Measurements from ENCODE around the gene EVC2. TPM values are rescaled to one million over a fixed set of nuclear protein-coding genes. Genes with fewer than 3 reads are reported as not detected.

The EVC2 gene
- total RNA-seq, 3 donors from 2014 or later: 16.0 to 19.5 (median 17.7) TPM

- DNase-seq (ENCODE audit: low spot score in 2 of 2): no peak
- intact Hi-C loops (cut with DNase I; ENCODE audit: low total_unique reads): no loop called here
- Histone ChIP-seq H3K27ac (no peak overlapping the region), H3K4me1 (no peaks in the 10 kb centered on the region), H3K36me3 (no peaks in the 10 kb centered on the region), H3K27me3 (no peaks in the 10 kb centered on the region), H3K4me3 (no peak overlapping the region), H3K9me3 (peaks cover 0 to 6% of the 10 kb centered on the region in 2 donors)
- TF ChIP-seq POLR2AphosphoS5 (IDR thresholded peaks at IDR 0.05): no peak
- no peak for TF ChIP-seq POLR2A (IDR thresholded peaks at IDR 0.05)
- TF ChIP-seq CTCF (IDR thresholded peaks at IDR 0.05): no peak
These were observed 168.8 kb downstream of the EVC2 start for GRCh38 chr4:5539584-5539983.

DNA sequence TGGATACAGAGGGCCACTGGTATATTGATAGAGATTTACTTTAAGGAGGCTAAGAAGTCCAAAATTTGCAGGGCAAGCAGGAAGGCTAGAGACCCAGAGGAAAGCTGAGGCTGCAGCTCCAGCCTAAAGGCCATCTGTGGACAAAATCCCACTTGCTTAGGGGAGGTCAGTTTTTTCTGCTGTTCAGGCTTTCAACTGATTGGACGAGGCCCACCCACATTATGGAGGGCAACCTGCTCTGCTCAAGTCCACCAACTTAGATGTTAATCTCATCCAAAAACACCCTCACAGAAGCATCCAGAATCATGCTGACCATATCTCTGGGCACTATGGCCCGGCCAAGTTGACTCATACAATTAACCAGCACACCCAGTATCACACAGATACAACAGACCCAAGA lies 176.3 kb downstream of the EVC2 start:
- Histone ChIP-seq H3K4me3 (no peak overlapping the region), H3K27ac (no peak overlapping the region), H3K9me3 (peaks cover 0 to 6% of the 10 kb centered on the region in 2 donors), H3K36me3 (no peaks in the 10 kb centered on the region), H3K4me1 (no peaks in the 10 kb centered on the region), H3K27me3 (no peaks in the 10 kb centered on the region)
- TF ChIP-seq POLR2A (IDR thresholded peaks at IDR 0.05) (no peak), POLR2AphosphoS5 (IDR thresholded peaks at IDR 0.05) (no peak), CTCF (IDR thresholded peaks at IDR 0.05) (no peak)
- no peak for DNase-seq (ENCODE audit: low spot score in 2 of 2)
- intact Hi-C loops (cut with DNase I; ENCODE audit: low total_unique reads): no loop called here

DNA sequence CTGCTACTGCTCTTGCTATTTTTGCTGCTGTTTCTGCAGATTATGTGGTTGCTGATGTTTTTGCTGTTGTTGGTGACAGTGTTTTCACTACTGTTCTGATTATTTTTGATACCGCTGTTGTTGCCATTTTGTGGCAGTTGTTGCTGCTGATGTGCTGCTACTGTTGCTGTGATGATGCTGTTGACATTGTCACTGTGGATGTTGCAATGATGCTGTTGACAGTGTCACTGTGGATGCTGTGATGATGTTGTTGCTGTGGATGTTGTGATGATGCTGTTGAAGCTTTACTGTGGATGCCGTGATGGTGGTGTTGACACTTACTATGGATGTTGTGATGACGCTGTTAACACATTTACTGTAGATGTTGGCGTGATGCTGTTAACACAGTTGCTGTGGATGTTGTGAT lies 180.3 kb downstream of the EVC2 start:
- no peak for DNase-seq (ENCODE audit: low spot score in 2 of 2)
- intact Hi-C loops (cut with DNase I; ENCODE audit: low total_unique reads): no loop called here
- no peaks in the 10 kb centered on the region for H3K27me3 ChIP-seq
- H3K4me1 ChIP-seq: peaks cover 0 to 5% of the 10 kb centered on the region in 2 donors
- H3K27ac ChIP-seq: no peak overlapping the region
- H3K36me3 ChIP-seq: no peaks in the 10 kb centered on the region
- H3K9me3 ChIP-seq: no peaks in the 10 kb centered on the region
- H3K4me3 ChIP-seq: no peak overlapping the region
- TF ChIP-seq CTCF (IDR thresholded peaks at IDR 0.05) (no peak), POLR2AphosphoS5 (IDR thresholded peaks at IDR 0.05) (no peak), POLR2A (IDR thresholded peaks at IDR 0.05) (no peak)

- Histone ChIP-seq H3K27me3 (no peaks in the 10 kb centered on the region), H3K9me3 (no peaks in the 10 kb centered on the region), H3K36me3 (no peaks in the 10 kb centered on the region), H3K27ac (no peak overlapping the region), H3K4me1 (peaks cover 0 to 5% of the 10 kb centered on the region in 2 donors), H3K4me3 (no peak overlapping the region)
- intact Hi-C loops (cut with DNase I; ENCODE audit: low total_unique reads): no loop called here
- no peak for DNase-seq (ENCODE audit: low spot score in 2 of 2)
- TF ChIP-seq POLR2AphosphoS5 (IDR thresholded peaks at IDR 0.05) (no peak), CTCF (IDR thresholded peaks at IDR 0.05) (no peak), POLR2A (IDR thresholded peaks at IDR 0.05) (no peak)
These were observed 181.1 kb downstream of the EVC2 start for GRCh38 chr4:5527211-5527610.

- H3K4me3 ChIP-seq: no peak overlapping the region
These were observed 182.1 kb downstream of the EVC2 start for GRCh38 chr4:5526080-5526846.

More at GRCh38 chr4:5526080-5526846, 182.1 kb downstream of the EVC2 start:
- Histone ChIP-seq H3K27ac (no peak overlapping the region), H3K36me3 (no peaks in the 10 kb centered on the region), H3K9me3 (no peaks in the 10 kb centered on the region), H3K27me3 (no peaks in the 10 kb centered on the region), H3K4me1 (peaks cover 0 to 5% of the 10 kb centered on the region in 2 donors)
- TF ChIP-seq POLR2A (IDR thresholded peaks at IDR 0.05) (no peak), CTCF (IDR thresholded peaks at IDR 0.05) (no peak), POLR2AphosphoS5 (IDR thresholded peaks at IDR 0.05) (no peak)
- DNase-seq (ENCODE audit: low spot score in 2 of 2): no peak
- intact Hi-C loops (cut with DNase I; ENCODE audit: low total_unique reads): no loop called here
